Stimulated activated memory B cell treated with anti-CD40 and anti-IgM and Interleukin-4, amounts not matched to agents 10 μg/mL and 1 μg/mL and 100 μg/mL, for 72 hours (primary cell): ENCODE data around the gene ZDHHC19.
"Not testable (repeated sequence)": the region's sequence is repeated elsewhere in the genome, so short reads cannot be mapped to it uniquely, and the experiment has no call there.

Experiments
- ATAC-seq: fragments of 150-1000 bp; cut with Tn5 transposase; 2 replicates; pipeline ENCODE4 v1.10.0; 2021
- H3K27ac Mint-ChIP-seq: one replicate; pipeline ENCODE4 v1.8.0; 2022; ENCODE audit warnings: mild to moderate bottlenecking, mixed read lengths
- H3K27me3 Mint-ChIP-seq: one replicate; pipeline ENCODE4 v1.8.0; 2022; ENCODE audit warnings: mixed read lengths
- H3K36me3 Mint-ChIP-seq: one replicate; pipeline ENCODE4 v1.8.0; 2022; ENCODE audit warnings: mixed read lengths
- H3K4me1 Mint-ChIP-seq: one replicate; pipeline ENCODE4 v1.8.0; 2022; ENCODE audit warnings: mixed read lengths
- H3K4me3 Mint-ChIP-seq: one replicate; pipeline ENCODE4 v1.8.0; 2022; ENCODE audit warnings: mild to moderate bottlenecking, moderate library complexity, mixed read lengths
- H3K9me3 Mint-ChIP-seq: one replicate; pipeline ENCODE4 v1.8.0; 2022; ENCODE audit warnings: mixed read lengths

The ZDHHC19 gene

GRCh38 chr3:196216681-196217211, 5.5 kb upstream of the ZDHHC19 start:
- Mint-ChIP-seq H3K9me3 (no peaks in the 10 kb centered on the region), H3K27me3 (no peaks in the 10 kb centered on the region), H3K36me3 (no peaks in the 10 kb centered on the region), H3K27ac (peak overlapping the region; percentile 26), H3K4me1 (peaks cover 22% of the 10 kb centered on the region), H3K4me3 (no peak overlapping the region)
- peak; percentile 42 for ATAC-seq

- Mint-ChIP-seq H3K4me1 (peaks cover 22% of the 10 kb centered on the region), H3K36me3 (no peaks in the 10 kb centered on the region), H3K9me3 (no peaks in the 10 kb centered on the region), H3K27me3 (no peaks in the 10 kb centered on the region), H3K27ac (peak within 1 kb of the TSS; percentile 26), H3K4me3 (peak within 1 kb of the TSS; percentile 42)
- ATAC-seq = no peak
Measured at GRCh38 chr3:196216089-196216564, 4.9 kb upstream of the ZDHHC19 start, which contains the start of gene SLC51A. TSS of gene SLC51A (plus strand) at chr3:196216534. CDS start at chr3:196216713, 179 bp downstream.

GRCh38 chr3:196215493-196216020, 4.4 kb upstream of the ZDHHC19 start:
- no peaks in the 10 kb centered on the region for H3K27me3 Mint-ChIP-seq
- H3K9me3 Mint-ChIP-seq = no peaks in the 10 kb centered on the region
- ATAC-seq = no peak
- peaks cover 22% of the 10 kb centered on the region for H3K4me1 Mint-ChIP-seq
- H3K36me3 Mint-ChIP-seq = no peaks in the 10 kb centered on the region
- no peak overlapping the region for H3K27ac Mint-ChIP-seq
- H3K4me3 Mint-ChIP-seq = no peak overlapping the region

GRCh38 chr3:196214783-196215441, 3.7 kb upstream of the ZDHHC19 start:
- Mint-ChIP-seq H3K9me3 (no peaks in the 10 kb centered on the region), H3K27ac (no peak overlapping the region), H3K4me1 (peaks cover 26% of the 10 kb centered on the region), H3K4me3 (no peak overlapping the region), H3K27me3 (no peaks in the 10 kb centered on the region), H3K36me3 (no peaks in the 10 kb centered on the region)
- no peak for ATAC-seq

GRCh38 chr3:196209944-196210672, 1.1 kb downstream of the ZDHHC19 start:
- not testable (repeated sequence) for H3K9me3 Mint-ChIP-seq, H3K36me3 Mint-ChIP-seq, H3K27me3 Mint-ChIP-seq, H3K27ac Mint-ChIP-seq, ATAC-seq, H3K4me3 Mint-ChIP-seq
- peaks cover 35% of the 10 kb centered on the region for H3K4me1 Mint-ChIP-seq

GRCh38 chr3:196208942-196209695, 2.1 kb downstream of the ZDHHC19 start:
- ATAC-seq = peak; percentile 45
- Mint-ChIP-seq H3K36me3 (no peaks in the 10 kb centered on the region), H3K4me1 (peaks cover 41% of the 10 kb centered on the region), H3K9me3 (peaks cover 7% of the 10 kb centered on the region), H3K27me3 (no peaks in the 10 kb centered on the region), H3K27ac (peak overlapping the region; percentile 15), H3K4me3 (peak overlapping the region; percentile 66)

- H3K27ac Mint-ChIP-seq = peak overlapping the region; percentile 30
- H3K36me3 Mint-ChIP-seq = no peaks in the 10 kb centered on the region
- H3K27me3 Mint-ChIP-seq = no peaks in the 10 kb centered on the region
- peaks cover 52% of the 10 kb centered on the region for H3K4me1 Mint-ChIP-seq
- peak; percentile 64 for ATAC-seq
- H3K9me3 Mint-ChIP-seq = peaks cover 7% of the 10 kb centered on the region
- peak overlapping the region; percentile 83 for H3K4me3 Mint-ChIP-seq
Measured at GRCh38 chr3:196207833-196208607, 3.2 kb downstream of the ZDHHC19 start.

- Mint-ChIP-seq H3K4me3 (peak overlapping the region; percentile 83), H3K36me3 (no peaks in the 10 kb centered on the region), H3K4me1 (peaks cover 59% of the 10 kb centered on the region), H3K27me3 (no peaks in the 10 kb centered on the region), H3K27ac (peak overlapping the region; percentile 42), H3K9me3 (peaks cover 7% of the 10 kb centered on the region)
- ATAC-seq = no peak
Measured at GRCh38 chr3:196207159-196207832, 3.9 kb downstream of the ZDHHC19 start.

GRCh38 chr3:196205442-196206205, 5.6 kb downstream of the ZDHHC19 start:
- H3K4me3 Mint-ChIP-seq, H3K27ac Mint-ChIP-seq, H3K27me3 Mint-ChIP-seq, H3K9me3 Mint-ChIP-seq, H3K36me3 Mint-ChIP-seq, ATAC-seq: not testable (repeated sequence)
- peaks cover 63% of the 10 kb centered on the region for H3K4me1 Mint-ChIP-seq

- ATAC-seq = peak; percentile 51
- Mint-ChIP-seq H3K27me3 (no peaks in the 10 kb centered on the region), H3K36me3 (no peaks in the 10 kb centered on the region), H3K4me1 (peaks cover 52% of the 10 kb centered on the region), H3K9me3 (peaks cover 7% of the 10 kb centered on the region), H3K27ac (peak overlapping the region; percentile 47), H3K4me3 (peak overlapping the region; percentile 35)
Measured at GRCh38 chr3:196203846-196204245, 7.4 kb downstream of the ZDHHC19 start.

GRCh38 chr3:196202516-196202970, 8.7 kb downstream of the ZDHHC19 start:
- ATAC-seq = peak; percentile 59
- Mint-ChIP-seq H3K27me3 (no peaks in the 10 kb centered on the region), H3K27ac (peak overlapping the region; percentile 47), H3K9me3 (peaks cover 4% of the 10 kb centered on the region), H3K4me3 (peak overlapping the region; percentile 56), H3K36me3 (no peaks in the 10 kb centered on the region), H3K4me1 (peaks cover 40% of the 10 kb centered on the region)

GRCh38 chr3:196198771-196199753, 12.1 kb downstream of the ZDHHC19 start:
- Mint-ChIP-seq H3K4me3 (no peak overlapping the region), H3K36me3 (no peaks in the 10 kb centered on the region), H3K9me3 (no peaks in the 10 kb centered on the region), H3K4me1 (peaks cover 34% of the 10 kb centered on the region), H3K27me3 (no peaks in the 10 kb centered on the region), H3K27ac (peak overlapping the region; percentile 36)
- no peak for ATAC-seq
